OCI-LY3 (cell line): ENCODE measurements around the gene ZNF816.

ENCODE experiments used
- EZH2phosphoT487 ChIP-seq: fragments of 200-600 bp; shearing (Covaris generic); IDR thresholded peaks from 2 replicates; pipeline ENCODE4 v1.6.1; 2018; ENCODE audit warnings: antibody characterized with exemption, mixed run types, low read depth
- TF ChIP-seq, protein P1 (sequence below): fragments of 200-600, 300-600 bp; sonication (generic); IDR thresholded peaks from 2 replicates; pipeline ENCODE4 v1.5.1; 2014; ENCODE audit warnings: antibody characterized with exemption, low read length, low read depth

DNA sequence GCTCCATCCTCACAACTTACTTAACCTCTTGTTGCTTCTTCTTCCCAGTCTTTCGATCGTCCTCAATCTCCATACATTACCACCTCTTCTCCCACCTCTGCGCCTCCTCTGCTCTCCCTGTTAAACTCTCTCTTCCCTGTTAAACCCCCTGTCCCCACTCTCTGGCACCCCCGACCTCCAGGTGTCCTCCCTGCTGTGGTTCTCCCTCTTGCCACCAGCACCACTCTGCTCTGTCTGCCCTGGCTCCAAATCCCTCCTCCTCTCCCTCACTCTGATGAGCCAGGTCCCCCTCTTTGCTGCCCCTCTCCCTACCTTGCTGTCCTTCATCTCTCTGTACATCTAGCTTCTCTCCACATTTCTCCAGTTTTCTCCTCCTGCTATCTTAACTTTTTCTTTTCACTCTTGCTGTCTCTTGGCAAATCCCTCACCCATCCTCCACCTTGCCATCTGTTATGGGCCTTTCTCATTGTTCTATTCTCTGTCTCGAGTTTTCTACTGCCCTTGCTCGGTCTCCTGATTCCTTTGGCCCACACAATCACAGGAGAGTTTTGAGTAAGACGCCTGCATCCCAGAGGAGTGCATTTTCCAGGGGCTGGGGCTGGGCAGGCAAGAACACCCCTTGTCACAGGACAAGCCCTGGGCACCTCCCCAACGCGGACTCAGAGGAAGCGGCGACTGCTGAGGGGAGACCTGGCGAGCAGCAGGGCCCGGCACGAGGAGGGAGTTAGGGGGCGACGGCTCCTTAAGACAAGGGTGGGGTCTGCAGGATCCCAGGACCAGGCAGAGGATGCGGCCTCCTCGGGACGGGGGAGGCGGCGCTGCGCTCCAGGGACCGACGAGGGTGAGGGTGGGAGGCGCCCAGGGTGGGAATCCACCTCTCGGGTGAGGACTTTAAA is 29.7 kb upstream of the ZNF816 start:
- TF ChIP-seq, protein P1, sequence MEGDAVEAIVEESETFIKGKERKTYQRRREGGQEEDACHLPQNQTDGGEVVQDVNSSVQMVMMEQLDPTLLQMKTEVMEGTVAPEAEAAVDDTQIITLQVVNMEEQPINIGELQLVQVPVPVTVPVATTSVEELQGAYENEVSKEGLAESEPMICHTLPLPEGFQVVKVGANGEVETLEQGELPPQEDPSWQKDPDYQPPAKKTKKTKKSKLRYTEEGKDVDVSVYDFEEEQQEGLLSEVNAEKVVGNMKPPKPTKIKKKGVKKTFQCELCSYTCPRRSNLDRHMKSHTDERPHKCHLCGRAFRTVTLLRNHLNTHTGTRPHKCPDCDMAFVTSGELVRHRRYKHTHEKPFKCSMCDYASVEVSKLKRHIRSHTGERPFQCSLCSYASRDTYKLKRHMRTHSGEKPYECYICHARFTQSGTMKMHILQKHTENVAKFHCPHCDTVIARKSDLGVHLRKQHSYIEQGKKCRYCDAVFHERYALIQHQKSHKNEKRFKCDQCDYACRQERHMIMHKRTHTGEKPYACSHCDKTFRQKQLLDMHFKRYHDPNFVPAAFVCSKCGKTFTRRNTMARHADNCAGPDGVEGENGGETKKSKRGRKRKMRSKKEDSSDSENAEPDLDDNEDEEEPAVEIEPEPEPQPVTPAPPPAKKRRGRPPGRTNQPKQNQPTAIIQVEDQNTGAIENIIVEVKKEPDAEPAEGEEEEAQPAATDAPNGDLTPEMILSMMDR: no peak
- TF ChIP-seq EZH2phosphoT487: no peak
